Measurements from ENCODE around the gene EVA1A. TPM values are rescaled to one million over a fixed set of nuclear protein-coding genes. Genes with fewer than 3 reads are reported as not detected.

Gene EVA1A, protein sequence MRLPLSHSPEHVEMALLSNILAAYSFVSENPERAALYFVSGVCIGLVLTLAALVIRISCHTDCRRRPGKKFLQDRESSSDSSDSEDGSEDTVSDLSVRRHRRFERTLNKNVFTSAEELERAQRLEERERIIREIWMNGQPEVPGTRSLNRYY
- total RNA-seq = 1 to 10 TPM in 1 of 4 donors, under 1 TPM in 2, not detected in 1; 0.46 to 1.3 (median 0.50) TPM

DNA sequence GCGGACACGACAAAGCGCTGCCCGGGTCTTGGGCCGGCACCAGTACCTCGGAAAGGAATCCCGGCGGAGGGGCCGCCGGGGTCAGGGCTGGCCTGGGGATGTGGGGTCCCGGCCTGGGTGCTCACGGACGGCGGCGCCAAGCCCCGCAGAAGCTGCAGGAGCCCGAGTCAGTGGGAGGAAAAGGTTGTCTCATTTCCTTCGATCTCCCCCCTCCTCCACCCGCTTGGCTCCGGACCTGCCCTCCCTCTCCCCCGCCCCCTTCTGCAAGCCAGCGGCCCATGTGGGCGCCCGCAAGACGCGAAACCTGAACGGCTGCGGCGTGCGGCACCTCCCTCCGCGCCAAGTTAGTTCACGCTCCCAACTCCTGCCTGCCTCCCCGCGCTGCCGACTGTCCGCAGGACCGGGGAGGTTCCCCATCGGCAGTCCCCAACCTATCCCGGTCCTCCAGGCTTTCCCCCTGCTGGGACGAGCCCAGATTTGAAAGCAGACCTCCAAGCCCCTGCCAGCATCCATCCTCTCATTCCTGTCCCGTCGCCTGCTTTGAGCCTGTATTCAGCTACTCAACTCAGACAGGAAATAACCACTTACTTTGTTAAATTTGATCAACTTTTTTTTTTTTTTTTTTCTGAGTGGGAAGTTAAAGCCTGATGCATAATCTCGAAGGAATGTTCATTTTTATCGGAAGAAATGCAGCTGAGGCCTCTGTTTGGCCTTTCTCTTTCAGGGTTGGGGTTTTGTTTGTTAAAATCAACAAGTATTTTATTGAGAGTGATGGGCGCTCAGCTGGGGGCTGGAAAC is at the start of gene EVA1A:
TSS of gene EVA1A (minus strand) at position 172 of the 798 bp plus-strand sequence. CDS start 42,799 bp downstream, outside the sequence.
- no peak for DNase-seq (ENCODE audit: low spot score)
- TF ChIP-seq, protein P1, sequence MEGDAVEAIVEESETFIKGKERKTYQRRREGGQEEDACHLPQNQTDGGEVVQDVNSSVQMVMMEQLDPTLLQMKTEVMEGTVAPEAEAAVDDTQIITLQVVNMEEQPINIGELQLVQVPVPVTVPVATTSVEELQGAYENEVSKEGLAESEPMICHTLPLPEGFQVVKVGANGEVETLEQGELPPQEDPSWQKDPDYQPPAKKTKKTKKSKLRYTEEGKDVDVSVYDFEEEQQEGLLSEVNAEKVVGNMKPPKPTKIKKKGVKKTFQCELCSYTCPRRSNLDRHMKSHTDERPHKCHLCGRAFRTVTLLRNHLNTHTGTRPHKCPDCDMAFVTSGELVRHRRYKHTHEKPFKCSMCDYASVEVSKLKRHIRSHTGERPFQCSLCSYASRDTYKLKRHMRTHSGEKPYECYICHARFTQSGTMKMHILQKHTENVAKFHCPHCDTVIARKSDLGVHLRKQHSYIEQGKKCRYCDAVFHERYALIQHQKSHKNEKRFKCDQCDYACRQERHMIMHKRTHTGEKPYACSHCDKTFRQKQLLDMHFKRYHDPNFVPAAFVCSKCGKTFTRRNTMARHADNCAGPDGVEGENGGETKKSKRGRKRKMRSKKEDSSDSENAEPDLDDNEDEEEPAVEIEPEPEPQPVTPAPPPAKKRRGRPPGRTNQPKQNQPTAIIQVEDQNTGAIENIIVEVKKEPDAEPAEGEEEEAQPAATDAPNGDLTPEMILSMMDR (IDR thresholded peaks at IDR 0.05) = no peak
- peak; percentile 73 for ATAC-seq (ENCODE audit: low FRiP score)

DNA sequence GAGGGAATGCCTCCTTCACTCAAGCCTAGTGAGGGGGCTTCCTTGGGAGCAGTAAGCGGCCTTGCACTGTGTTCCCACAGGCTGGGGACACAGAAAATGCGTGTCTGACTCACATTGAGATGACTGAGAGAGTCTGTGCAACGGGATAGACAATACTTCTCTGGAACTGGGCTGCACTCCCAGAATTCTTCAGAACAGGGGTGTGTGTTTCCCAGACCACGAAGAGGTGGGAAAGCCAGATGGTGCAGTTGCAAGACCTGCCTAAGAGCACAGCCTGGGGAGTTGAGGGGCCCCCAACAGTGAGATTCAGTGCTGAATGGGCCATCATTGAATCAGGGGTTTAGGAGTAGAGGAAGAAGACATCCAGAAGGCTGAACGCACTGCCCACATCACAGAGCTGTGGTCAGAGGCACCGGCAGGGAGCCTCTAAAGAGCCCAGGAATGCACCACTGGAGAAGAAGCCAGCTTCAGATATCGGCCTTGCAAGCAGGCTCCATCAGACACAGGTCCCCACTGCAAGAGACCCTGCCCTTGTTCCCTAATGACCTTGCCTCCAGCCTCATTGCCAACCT is 49.3 kb upstream of the EVA1A start:
- DNase-seq (ENCODE audit: low spot score) = no peak
- no peak for ATAC-seq (ENCODE audit: low FRiP score)
- TF ChIP-seq, protein P1 (IDR thresholded peaks at IDR 0.05) = no peak

DNA sequence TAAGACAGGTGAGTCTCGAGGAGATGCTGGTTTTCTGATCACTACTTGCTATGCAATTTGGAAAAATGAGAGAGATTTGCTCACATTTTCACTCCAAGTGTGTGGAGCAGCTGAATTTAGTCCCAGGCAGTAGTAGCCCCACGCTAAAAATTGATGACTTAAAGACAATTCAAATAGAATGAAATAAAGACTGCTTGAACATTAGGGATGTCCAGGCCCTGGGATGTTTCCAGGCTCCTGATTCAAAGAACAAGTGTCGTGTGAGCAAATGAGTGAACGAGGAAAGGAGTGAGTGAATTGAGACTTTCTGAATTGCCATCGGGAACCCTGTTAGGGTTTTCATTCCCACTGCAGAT is 48.6 kb upstream of the EVA1A start:
- DNase-seq (ENCODE audit: low spot score) = no peak
- ATAC-seq (ENCODE audit: low FRiP score) = no peak
- TF ChIP-seq, protein P1 (IDR thresholded peaks at IDR 0.05) = no peak

DNA sequence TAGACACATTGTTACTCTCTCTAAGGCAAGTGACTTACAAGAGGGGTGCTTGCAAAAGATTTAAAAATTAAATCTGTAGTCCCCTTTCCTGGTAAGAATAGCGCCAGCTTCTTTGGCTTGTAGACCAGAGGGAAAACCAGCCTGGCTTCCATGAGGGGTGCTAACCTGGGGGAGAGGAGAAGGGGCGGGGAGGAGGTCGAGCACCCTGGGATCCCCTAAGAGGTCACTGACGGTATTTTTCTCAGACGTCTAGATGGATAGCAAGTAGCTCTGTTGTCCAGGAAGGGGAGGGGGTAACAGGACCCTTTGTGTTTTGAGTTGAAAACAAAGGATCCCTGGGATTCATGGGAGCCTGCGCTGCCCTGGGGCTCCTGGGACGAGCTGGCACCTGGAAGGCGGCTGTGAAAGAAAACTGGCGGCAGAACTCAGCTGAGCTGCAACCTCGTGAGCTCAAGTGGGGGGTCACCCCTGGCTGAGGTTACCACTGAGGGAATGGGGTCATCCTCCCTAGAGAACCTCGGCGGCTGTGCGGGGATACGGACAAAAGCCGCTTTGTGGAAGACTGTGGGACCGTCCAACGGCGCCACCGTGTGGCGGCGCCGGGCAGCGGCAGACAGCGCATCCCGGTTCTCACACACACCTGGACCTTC is 48.1 kb upstream of the EVA1A start:
- DNase-seq (ENCODE audit: low spot score) (no peak), ATAC-seq (ENCODE audit: low FRiP score) (peak; percentile 59)
- TF ChIP-seq, protein P1 (IDR thresholded peaks at IDR 0.05) = peak in 1 of 3 donors; percentile 54

DNA sequence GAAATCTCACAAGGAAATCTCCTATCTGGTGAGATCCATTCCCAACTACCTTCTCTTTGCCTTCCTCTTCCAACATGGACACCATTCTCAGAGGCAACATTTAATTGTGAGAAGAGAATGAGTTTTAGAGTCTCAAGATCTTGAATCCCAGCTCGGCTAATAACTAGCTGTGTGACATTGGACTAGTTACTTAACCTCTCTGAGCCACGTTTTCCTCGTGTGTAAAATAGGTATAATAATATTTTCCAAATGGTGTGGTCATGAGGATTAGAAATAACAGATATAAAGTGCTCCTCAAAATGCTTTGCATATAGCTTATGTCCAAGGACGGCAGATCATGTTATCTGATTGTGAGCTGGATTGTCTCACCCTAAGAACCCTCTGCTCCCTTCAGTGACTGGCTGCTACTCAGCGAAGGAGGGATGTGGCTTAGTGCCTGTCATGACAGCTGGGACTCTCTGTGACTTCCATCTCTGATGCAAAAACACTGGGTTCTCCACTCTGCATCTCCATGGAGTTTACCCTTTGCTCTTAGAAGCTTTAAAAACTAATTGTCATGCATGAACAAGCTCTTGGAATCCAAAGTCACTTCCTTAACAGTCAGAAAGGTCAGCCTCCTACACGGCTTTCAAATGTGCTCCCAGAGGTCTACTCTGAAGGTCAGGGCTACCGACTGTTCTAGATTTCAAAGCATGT is 47.4 kb upstream of the EVA1A start:
- no peak for DNase-seq (ENCODE audit: low spot score)

DNA sequence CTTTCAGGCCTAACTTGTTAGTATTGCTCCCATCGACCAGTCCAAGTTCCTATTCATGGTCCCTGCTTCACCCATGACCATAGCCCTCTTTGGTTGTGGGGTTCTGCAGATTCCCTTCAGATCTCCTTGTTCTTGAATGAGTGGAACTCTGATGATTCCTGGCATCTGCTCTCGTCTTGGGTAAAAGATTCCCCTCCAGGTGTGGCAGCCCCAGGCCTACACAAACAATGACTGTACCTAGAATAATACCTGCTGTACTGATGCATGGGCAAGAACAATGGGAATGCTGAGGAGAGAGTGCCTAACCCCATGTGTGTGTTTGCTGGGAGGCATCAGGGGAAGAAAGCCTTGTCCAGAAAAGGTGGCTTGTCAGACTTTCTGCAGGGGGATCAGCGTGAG is 46.7 kb upstream of the EVA1A start:
- ATAC-seq (ENCODE audit: low FRiP score) (no peak), DNase-seq (ENCODE audit: low spot score) (no peak)
- TF ChIP-seq, protein P1 (IDR thresholded peaks at IDR 0.05) = no peak

More for the DNA sequence above, 47.4 kb upstream of the EVA1A start:
- no peak for ATAC-seq (ENCODE audit: low FRiP score)
- TF ChIP-seq, protein P1 (IDR thresholded peaks at IDR 0.05) = no peak
